ENCODE results near the gene DSTN.
"Not testable (repeated sequence)": the region's sequence is repeated elsewhere in the genome, so short reads cannot be mapped to it uniquely, and the experiment has no call there.

Gene DSTN

DNA sequence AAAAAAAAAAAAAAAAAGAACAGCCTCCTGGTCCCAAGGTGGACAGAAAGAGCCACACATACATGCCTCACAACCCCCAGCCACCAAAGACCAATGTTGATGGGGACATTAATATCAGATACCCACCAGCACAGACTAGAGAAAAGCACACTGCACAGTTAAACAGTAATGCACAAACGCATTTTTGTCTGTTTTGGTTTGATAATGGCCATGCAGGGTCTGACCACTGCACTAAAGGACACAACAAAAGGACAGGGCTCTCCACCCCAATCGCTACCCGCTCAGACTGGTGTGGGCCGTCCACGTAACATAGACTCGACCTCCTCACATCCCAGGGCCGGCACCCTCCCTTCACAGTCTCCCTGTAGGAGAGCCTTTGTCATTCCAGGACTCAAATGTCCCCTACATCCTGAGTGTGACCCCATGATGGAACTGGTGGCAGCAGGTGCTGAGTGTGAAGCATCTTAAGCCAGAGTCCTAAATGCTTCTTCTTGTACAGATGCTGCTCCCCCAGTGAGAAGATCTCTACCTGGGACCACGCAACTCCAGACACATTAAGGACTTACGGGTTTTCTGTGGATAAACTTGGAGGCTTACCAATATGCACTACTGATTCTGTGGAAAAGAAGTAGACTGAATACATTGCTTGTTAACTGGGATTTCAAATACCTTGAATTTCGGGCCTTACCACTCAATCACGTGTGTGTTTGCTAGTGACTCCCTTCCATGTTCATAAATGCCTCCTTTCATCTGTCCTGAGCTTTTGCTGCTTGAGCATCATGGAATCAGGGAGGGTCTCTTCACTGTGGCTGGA, 84.2 kb downstream of the DSTN start:
- DNase-seq, result no peak

DNA sequence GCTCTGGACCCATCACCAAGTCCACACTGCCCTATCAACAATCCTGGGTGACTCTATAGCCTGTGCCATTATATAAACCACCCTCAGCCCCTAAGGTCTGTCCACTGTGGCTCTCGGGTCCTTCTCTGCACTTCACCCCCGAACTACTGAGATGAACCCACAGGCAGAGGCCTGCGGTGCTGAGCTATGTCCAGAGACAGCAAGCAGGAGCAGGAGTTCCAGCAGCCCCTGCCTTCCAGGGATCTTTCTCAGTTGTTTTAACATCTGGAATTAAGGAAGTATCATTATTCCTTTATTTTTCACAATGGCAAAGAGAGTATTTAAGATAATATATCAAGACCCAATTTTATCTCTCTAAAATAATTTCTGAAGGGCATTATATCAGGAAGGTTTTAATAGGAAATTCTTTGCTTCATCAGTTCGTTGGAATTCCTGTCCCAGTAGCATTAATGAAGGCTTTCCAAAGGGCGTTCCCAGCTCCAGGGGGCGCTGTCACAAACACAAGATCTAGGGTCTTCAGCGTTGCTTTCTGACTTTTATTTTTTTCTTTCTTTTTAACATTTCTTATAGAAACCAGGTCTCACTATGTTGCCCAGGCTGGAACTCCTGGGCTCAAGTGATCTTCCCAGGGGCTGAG, 84.9 kb downstream of the DSTN start:
- peak; percentile 45 for DNase-seq

DNA sequence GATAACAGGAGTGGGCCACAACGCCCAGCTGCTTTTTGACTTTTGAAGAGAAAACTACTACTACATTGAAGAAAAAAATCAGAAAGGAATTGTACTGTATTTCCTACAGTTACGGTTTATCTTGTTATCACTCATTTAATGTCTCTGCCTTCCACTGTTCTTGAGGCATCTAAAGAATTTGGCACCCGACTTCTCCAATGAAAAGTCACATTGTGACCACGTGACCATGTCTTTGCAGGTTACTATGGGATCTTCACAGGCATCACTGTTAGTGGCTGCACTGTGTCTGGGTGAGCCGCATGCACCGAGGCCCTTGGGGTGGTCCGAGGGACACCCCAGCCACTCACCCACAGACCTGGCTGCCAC, 85.4 kb downstream of the DSTN start:
- no peak for DNase-seq

DNA sequence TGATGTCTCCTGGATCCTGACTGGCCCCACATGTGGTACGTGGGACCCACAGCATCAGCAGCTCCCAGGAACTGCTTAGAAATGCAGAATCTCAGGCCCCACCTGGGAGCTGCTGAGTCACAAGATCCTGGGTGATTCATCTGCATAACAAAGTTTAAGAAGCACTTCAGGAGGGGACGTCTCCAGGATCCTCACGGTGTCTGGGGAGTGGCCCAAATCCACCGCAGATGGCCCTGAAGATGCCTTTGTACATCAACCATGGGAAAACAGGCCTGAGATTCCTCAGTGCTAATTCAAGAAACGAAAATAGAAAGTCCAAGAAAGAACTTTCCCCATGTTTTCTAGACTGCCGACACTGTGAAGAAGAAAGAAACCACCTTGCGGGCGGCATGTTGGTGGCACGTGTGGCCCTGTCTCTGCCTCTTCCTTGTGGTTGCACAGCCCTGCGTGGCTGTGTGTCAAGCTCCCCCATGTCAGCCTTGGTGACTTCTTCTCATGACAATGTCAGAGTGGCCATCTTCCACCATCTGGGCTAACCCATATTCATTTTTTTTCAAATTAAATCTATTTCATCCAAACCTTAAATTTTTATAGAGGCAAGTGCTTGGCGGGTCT, 86.1 kb downstream of the DSTN start:
- no peak for DNase-seq

DNA sequence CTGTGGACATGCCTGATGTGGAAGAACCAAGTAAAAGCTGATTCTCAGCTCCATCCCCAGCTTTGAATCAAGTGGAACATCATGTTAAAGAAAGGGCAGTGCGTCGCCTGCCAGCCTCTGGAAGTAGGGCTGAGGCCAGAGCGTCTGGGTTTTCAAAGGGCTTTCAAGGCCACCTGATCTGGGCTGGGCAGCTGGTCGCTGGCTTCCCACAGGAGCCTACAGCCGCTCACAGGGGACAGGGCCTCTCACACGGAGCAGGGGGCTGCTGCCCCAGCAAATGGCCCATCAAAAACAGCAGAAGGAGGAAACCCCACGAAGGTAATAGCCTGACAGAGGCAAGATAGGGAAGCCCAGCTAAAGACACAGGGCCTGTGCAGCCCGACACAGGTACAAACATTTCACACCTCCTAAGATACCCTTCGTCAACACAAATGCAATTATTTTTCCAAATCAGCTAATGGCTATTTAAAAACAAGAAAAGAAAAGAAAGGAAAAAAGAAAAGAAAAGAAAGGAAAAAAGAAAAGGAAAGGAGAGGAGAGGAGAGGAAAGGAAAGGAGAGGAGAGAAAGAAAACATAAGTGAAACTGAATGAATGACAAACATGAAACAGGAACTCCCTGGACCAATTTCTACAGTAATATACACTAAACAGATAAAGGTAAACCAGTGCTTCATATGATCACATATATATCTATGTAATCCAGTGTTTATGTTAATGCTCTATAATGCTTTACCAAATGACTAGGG, 87.4 kb downstream of the DSTN start:
- no peak for DNase-seq

DNA sequence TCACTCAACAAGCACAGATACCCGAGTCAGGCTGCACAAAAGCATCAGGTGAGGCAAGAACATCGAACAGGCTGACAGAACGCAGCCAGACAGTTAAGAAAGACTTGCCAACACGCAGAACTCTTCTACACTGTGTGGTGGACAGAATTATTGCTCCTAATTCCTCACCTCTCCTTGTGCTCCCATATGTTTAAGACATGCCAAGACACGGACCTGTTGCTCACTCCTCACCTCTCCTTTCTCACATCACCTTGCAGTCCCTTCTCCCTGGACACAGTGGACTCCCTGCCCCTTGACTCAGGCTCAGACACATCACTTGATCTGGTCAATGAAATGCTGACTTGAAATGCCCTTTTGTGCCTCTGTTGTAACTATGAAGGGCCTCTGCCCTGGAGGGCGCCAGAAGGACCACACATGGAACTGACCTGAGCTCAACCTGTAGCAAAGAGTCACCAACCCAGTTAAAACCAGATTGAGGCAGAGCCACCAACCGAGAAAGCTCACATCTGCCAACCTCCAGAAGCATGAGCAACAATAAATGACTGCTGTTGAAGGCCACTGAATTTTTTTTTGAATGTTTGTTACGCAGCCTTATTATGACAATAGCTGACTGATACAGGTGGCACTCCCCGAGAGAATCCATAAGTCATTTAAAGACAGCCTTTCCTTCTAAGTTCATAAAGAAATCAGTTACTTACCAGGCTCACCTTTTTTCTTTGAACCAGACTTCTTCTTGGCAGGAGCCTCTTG, 88.2 kb downstream of the DSTN start:
- no peak for DNase-seq

DNA sequence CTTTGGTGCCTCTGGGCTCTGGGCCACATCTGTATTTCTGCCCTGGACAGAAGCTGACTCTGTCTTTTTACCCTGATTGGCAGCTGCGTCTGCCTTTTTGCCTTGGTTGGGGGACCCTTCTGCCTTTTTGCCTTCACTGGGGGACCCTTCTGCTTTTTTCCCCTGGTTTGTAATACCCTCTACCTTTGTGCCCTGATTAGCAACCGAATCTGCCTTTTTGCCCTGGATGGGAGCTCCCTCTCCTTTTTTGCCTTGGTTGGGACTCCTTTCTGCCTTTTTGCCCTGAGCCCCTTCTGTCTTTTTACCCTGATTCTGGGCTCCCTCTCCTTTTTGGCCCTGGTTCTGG, 88.7 kb downstream of the DSTN start:
- DNase-seq, result no peak

DNA sequence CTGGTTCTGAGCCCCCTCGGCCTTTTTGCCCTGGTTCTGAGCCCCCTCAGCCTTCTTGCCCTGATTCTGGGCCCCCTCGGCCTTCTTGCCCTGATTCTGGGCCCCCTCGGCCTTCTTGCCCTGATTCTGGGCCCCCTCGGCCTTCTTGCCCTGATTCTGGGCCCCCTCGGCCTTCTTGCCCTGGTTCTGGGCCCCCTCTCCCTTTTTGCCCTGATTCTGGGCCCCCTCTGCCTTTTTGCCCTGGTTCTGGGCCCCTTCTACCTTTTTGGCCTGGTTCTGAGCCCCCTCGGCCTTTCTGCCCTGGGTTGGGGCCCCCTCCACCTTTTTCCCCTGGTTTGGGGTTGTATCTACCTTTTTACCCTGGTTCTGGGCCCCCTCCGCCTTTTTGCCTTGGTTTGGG, 89.5 kb downstream of the DSTN start:
- not testable (repeated sequence) for DNase-seq

All from CD4-positive, alpha-beta T cell treated with Interleukin-17A for 4 hours (primary cell).